Tibial nerve (tissue), 4 donors: ENCODE data around the gene MAGEB1.

ENCODE experiments used
- CTCF ChIP-seq, 5 experiments: fragments of 200-600 bp in 3 of 5; fragments of 450-650 bp in 2 of 5; sonication (generic) in 3 of 5; IDR thresholded peaks; one replicate each; pipeline ENCODE4 v1.5.1; 2016 to 2019; ENCODE audit warnings: antibody characterized with exemption in 5 of 5, mild to moderate bottlenecking in 3 of 5, moderate library complexity in 2 of 5
- EP300 ChIP-seq, 2 donors: sonication (generic); formaldehyde crosslinking; IDR thresholded peaks; one replicate each; pipeline ENCODE4 v1.6.1; 2017; ENCODE audit warnings: antibody characterized with exemption in 2 of 2, mild to moderate bottlenecking in 1 of 2
- POLR2A ChIP-seq, 2 donors: fragments of 450-650 bp; IDR thresholded peaks; one replicate each; pipeline ENCODE4 v1.6.1; 2017; ENCODE audit warnings: antibody characterized with exemption in 2 of 2, mild to moderate bottlenecking in 2 of 2, moderate library complexity in 2 of 2

- TF ChIP-seq CTCF (IDR thresholded peaks at IDR 0.05) (no peak), POLR2A (IDR thresholded peaks at IDR 0.05) (no peak), EP300 (IDR thresholded peaks at IDR 0.05) (no peak)
Measured at GRCh38 chrX:30220661-30221060, 26.3 kb upstream of the MAGEB1 start.
